A549 (cell line): ENCODE measurements around the gene RUNX2. TPM values are rescaled to one million over a fixed set of nuclear protein-coding genes. Genes with fewer than 3 reads are reported as not detected.

Experiments
- ATAC-seq, 2 experiments: fragments of 200-7000 bp in 1 of 2; fragments of >200 bp in 1 of 2; cut with Nextera tagmentation in 1 of 2; cut with Tn5 transposase in 1 of 2; 3 replicates each; pipeline versions ENCODE4 v1.8.0 to v1.9.1; 2018 to 2020; ENCODE audit warnings: mild to moderate bottlenecking in 1 of 2, moderate library complexity in 1 of 2
- CTCF ChIA-PET: fragments of 300-600 bp; sonication (Branson Sonifier 250); formaldehyde crosslinking; extraction: SDS; loops from one replicate; lab custom pipeline; 2021; ENCODE audit warnings: antibody characterized with exemption, inconsistent platforms; lab: Yijun Ruan, JAX
- POLR2A ChIA-PET: fragments of 350-600 bp; formaldehyde crosslinking; extraction: SDS; loops from one replicate; lab custom pipeline; 2021; ENCODE audit warnings: antibody characterized with exemption, inconsistent platforms; lab: Yijun Ruan, JAX
- DNase-seq, 2 experiments: peaks; one replicate each; pipeline versions ENCODE4 v3.0.0 to v3.0.0-alpha.2; 2011 to 2016; ENCODE audit warnings: low read depth in 1 of 2, low spot score in 1 of 2
- FAIRE-seq: peaks from 2 replicates; lab custom pipeline; 2011; peaks lifted over from hg19 to GRCh38; lab: Jason Lieb, UNC
- H3K27ac ChIP-seq, 2 experiments: fragments of >200 bp; sonication (Bioruptor Twin); formaldehyde crosslinking; 3 replicates each; pipeline ENCODE4 v1.5.1; 2016 to 2017
- H3K4me1 ChIP-seq: fragments of >200 bp; sonication (Bioruptor Twin); formaldehyde crosslinking; 3 replicates; pipeline ENCODE4 v1.6.1; 2016
- H3K4me2 ChIP-seq: fragments of >200 bp; sonication (Bioruptor Twin); formaldehyde crosslinking; 3 replicates; pipeline ENCODE4 v1.6.1; 2016
- H3K4me3 ChIP-seq: fragments of >200 bp; sonication (Bioruptor Twin); formaldehyde crosslinking; 3 replicates; pipeline ENCODE4 v1.5.1; 2016
- H3K9me3 ChIP-seq: fragments of >200 bp; sonication (Bioruptor Twin); formaldehyde crosslinking; 3 replicates; pipeline ENCODE4 v1.6.1; 2016
- BCL3 ChIP-seq: fragments of >200 bp; sonication (Bioruptor Twin); formaldehyde crosslinking; IDR thresholded peaks from 3 replicates; pipeline ENCODE4 v1.6.1; 2016
- BHLHE40 ChIP-seq: IDR thresholded peaks from 2 replicates; pipeline ENCODE4 v1.6.1; 2012; ENCODE audit warnings: low read depth, low read length, inconsistent platforms
- CTCF ChIP-seq: fragments of >200 bp; sonication (Bioruptor Twin); formaldehyde crosslinking; IDR thresholded peaks from 3 replicates; pipeline ENCODE4 v1.5.1; 2016
- EHF ChIP-seq: fragments of 250-450 bp; sonication (Bioruptor Pico); IDR thresholded peaks from 2 replicates; pipeline ENCODE4 v1.5.0; 2020; ENCODE audit warnings: mild to moderate bottlenecking
- ESRRA ChIP-seq: fragments of 150-350 bp; IDR thresholded peaks from 2 replicates; pipeline ENCODE4 v1.6.1; 2014; ENCODE audit warnings: mild to moderate bottlenecking, low read length, borderline replicate concordance
- FOSB ChIP-seq: fragments of 250-450 bp; sonication (Bioruptor Pico); IDR thresholded peaks from 2 replicates; pipeline ENCODE4 v1.5.0; 2020; ENCODE audit warnings: mild to moderate bottlenecking, moderate library complexity
- FOXS1 ChIP-seq: fragments of 250-450 bp; sonication (Bioruptor Pico); IDR thresholded peaks from 2 replicates; pipeline ENCODE4 v1.5.0; 2020; ENCODE audit warnings: mild to moderate bottlenecking, moderate library complexity
- GATA3 ChIP-seq: IDR thresholded peaks from 2 replicates; pipeline ENCODE4 v1.6.1; 2012; ENCODE audit warnings: borderline replicate concordance
- HDAC2 ChIP-seq: fragments of 200-600 bp; sonication (generic); IDR thresholded peaks from 2 replicates; pipeline ENCODE4 v1.6.1; 2016
- HMGXB4 ChIP-seq: fragments of 250-450 bp; sonication (Bioruptor Pico); IDR thresholded peaks from 2 replicates; pipeline ENCODE4 v1.5.0; 2021; ENCODE audit warnings: mild to moderate bottlenecking, moderate library complexity, borderline replicate concordance
- HOXB13 ChIP-seq: fragments of 250-450 bp; sonication (Bioruptor Pico); IDR thresholded peaks from 2 replicates; pipeline ENCODE4 v1.5.0; 2020; ENCODE audit warnings: low read depth, mild to moderate bottlenecking, moderate library complexity
- JUNB ChIP-seq: fragments of >200 bp; sonication (Bioruptor Twin); formaldehyde crosslinking; IDR thresholded peaks from 2 replicates; pipeline ENCODE4 v1.6.1; 2016
- KDM1A ChIP-seq: fragments of 200-600 bp; sonication (generic); IDR thresholded peaks from 2 replicates; pipeline ENCODE4 v1.6.1; 2016; ENCODE audit warnings: low read depth, mild to moderate bottlenecking
- PBX3 ChIP-seq: IDR thresholded peaks from 2 replicates; pipeline ENCODE4 v1.6.1; 2012
- RAD21 ChIP-seq, 2 experiments: fragments of >200 bp in 1 of 2; sonication (Bioruptor Twin) in 1 of 2; formaldehyde crosslinking in 1 of 2; IDR thresholded peaks in 1 of 2; conservative IDR thresholded peaks in 1 of 2; 2 replicates in 1 of 2; 3 replicates in 1 of 2; pipeline ENCODE4 v1.6.1; 2012 to 2018; ENCODE audit warnings: inconsistent platforms in 1 of 2
- REST ChIP-seq: fragments of 200-600 bp; sonication (generic); IDR thresholded peaks from 2 replicates; pipeline ENCODE4 v1.6.1; 2016; ENCODE audit warnings: antibody characterized with exemption, mild to moderate bottlenecking, moderate library complexity
- USF2 ChIP-seq: fragments of 450-650 bp; IDR thresholded peaks from 2 replicates; pipeline ENCODE4 v1.6.1; 2014; ENCODE audit warnings: antibody characterized with exemption
- ZSCAN20 ChIP-seq: fragments of 250-450 bp; sonication (Bioruptor Pico); IDR thresholded peaks from 2 replicates; pipeline ENCODE4 v1.8.0; 2022; ENCODE audit warnings: mild to moderate bottlenecking, moderate library complexity
- WGBS: methylation state at CpG from one replicate; pipeline ENCODE4 v1.1.6; 2017; ENCODE audit errors: missing lambda C conversion rate; 5-methylcytosine and 5-hydroxymethylcytosine counted together
- polyA plus RNA-seq, 4 experiments: library from polyadenylated mRNA; depleted of rRNA in 3 of 4; stranded (reverse); fragments of >200 nt; fragmentation: RNase III in 1 of 4; extraction: RNeasy Plus Mini Kit Qiagen cat#74134 plus additional on column Dnase treatment in 1 of 4; gene quantifications; 2 replicates in 3 of 4; 3 replicates in 1 of 4; pipeline ENCODE4 v1.2.3, GENCODE V29; 2011 to 2017

RUNX2 gene
- polyA plus RNA-seq, 2 of the 4 experiments (the other 2 are of a cell fraction): 0.13 to 0.83 TPM

GRCh38 chr6:45566882-45567281, 238.8 kb downstream of the RUNX2 start:
- ChIA-PET POLR2A (no interaction called here), CTCF (no interaction called here)
- Histone ChIP-seq H3K4me3 (no peak overlapping the region), H3K4me2 (no peak overlapping the region), H3K4me1 (no peaks in the 10 kb centered on the region), H3K9me3 (no peaks in the 10 kb centered on the region), H3K27ac (no peak overlapping the region)
- DNase-seq (no peak), ATAC-seq (no peak), FAIRE-seq (no peak)
- WGBS: 31% methylated on average over 4 of the region's 4 CpGs
- TF ChIP-seq JUNB (no peak), GATA3 (no peak), HDAC2 (no peak), PBX3 (no peak), ESRRA (no peak), ZSCAN20 (CRISPR knock-in tag) (no peak), FOSB (CRISPR knock-in tag) (no peak), USF2 (no peak)

GRCh38 chr6:45567879-45568278, 239.7 kb downstream of the RUNX2 start:
- ChIA-PET CTCF (no interaction called here), POLR2A (no interaction called here)
- Histone ChIP-seq H3K4me3 (no peak overlapping the region), H3K27ac (no peak overlapping the region), H3K4me2 (no peak overlapping the region), H3K9me3 (no peaks in the 10 kb centered on the region), H3K4me1 (no peaks in the 10 kb centered on the region)
- FAIRE-seq (no peak), ATAC-seq (no peak), DNase-seq (no peak)
- WGBS: 73% methylated on average over 2 of the region's 2 CpGs
- no peak for TF ChIP-seq JUNB
- TF ChIP-seq BCL3: no peak
- TF ChIP-seq KDM1A: no peak
- no peak for TF ChIP-seq ZSCAN20 (CRISPR knock-in tag)
- TF ChIP-seq HOXB13 (CRISPR knock-in tag): no peak
- TF ChIP-seq HMGXB4 (CRISPR knock-in tag): no peak
- TF ChIP-seq RAD21 (conservative IDR thresholded peaks at IDR 0.05 in 1 of 2, IDR thresholded peaks at IDR 0.05 in 1 of 2): no peak
- no peak for TF ChIP-seq BHLHE40
- TF ChIP-seq CTCF: no peak
- TF ChIP-seq EHF: no peak
- no peak for TF ChIP-seq FOSB (CRISPR knock-in tag)
- TF ChIP-seq REST: no peak
- no peak for TF ChIP-seq FOXS1 (CRISPR knock-in tag)
